Heart right ventricle (tissue), 16 donors: Measurements from ENCODE around the gene PAFAH1B2. TPM values are rescaled to one million over a fixed set of nuclear protein-coding genes. Genes with fewer than 3 reads are reported as not detected.

Source experiments
- ATAC-seq, 8 donors: fragments of 200-7000 bp; cut with Tn5 transposase; one replicate each; pipeline ENCODE4 v1.9.1; 2020; ENCODE audit warnings: mild to moderate bottlenecking in 8 of 8, moderate library complexity in 8 of 8, moderate number of reproducible peaks in 1 of 8
- DNase-seq, 2 donors: peaks; one replicate each; pipeline ENCODE4 v3.0.0-alpha.2; 2020
- H3K27ac ChIP-seq, 10 donors: fragments of 200-600 bp; sonication (generic) in 2 of 10; one replicate each; pipeline versions ENCODE4 v1.5.0 to v1.8.0; 2020 to 2022; ENCODE audit warnings: mild to moderate bottlenecking in 3 of 10
- H3K27me3 ChIP-seq, 7 donors: fragments of 200-600 bp; one replicate each; pipeline ENCODE4 v1.8.0; 2021 to 2022; ENCODE audit warnings: mild to moderate bottlenecking in 2 of 7
- H3K36me3 ChIP-seq, 9 donors: fragments of 200-600 bp; sonication (generic) in 1 of 9; one replicate each; pipeline versions ENCODE4 v1.5.0 to v1.8.0; 2020 to 2022; ENCODE audit warnings: mild to moderate bottlenecking in 2 of 9
- H3K4me1 ChIP-seq, 9 donors: fragments of 200-600 bp; sonication (generic) in 1 of 9; one replicate each; pipeline versions ENCODE4 v1.5.0 to v1.8.0; 2020 to 2022; ENCODE audit warnings: mild to moderate bottlenecking in 4 of 9
- H3K4me3 ChIP-seq, 10 donors: fragments of 200-600 bp; sonication (generic) in 2 of 10; one replicate each; pipeline versions ENCODE4 v1.5.0 to v1.8.0; 2020 to 2022; ENCODE audit warnings: mild to moderate bottlenecking in 7 of 10, moderate library complexity in 2 of 10
- H3K9me3 ChIP-seq, 11 donors: fragments of 200-600 bp in 10 of 11; sonication (generic) in 2 of 11; one replicate each; pipeline versions ENCODE4 v1.5.0 to v1.8.0; 2013 to 2022; ENCODE audit warnings: mild to moderate bottlenecking in 2 of 11, control low read depth in 1 of 11, moderate library complexity in 1 of 11
- WGBS, 2 donors: extraction: QIAGEN DNeasy Blood & Tissue Kit; methylation state at CpG; one replicate each; pipeline ENCODE4 v1.1.7; 2013; ENCODE audit warnings: inconsistent platforms in 1 of 2; 5-methylcytosine and 5-hydroxymethylcytosine counted together
- intact Hi-C, 10 donors: fragments of 100-400 bp; cut with DNase I; formaldehyde crosslinking; loops; one replicate each; pipeline versions ENCODE4 v1.11.1 to v1.14.2; 2022
- polyA plus RNA-seq, 2 donors: library from polyadenylated mRNA; stranded (reverse); fragments of 200-250 nt; gene quantifications; one replicate each; pipeline ENCODE4 v1.2.3, GENCODE V29; 2013
- total RNA-seq, 10 donors: library from RNA; stranded (reverse); fragmentation: NEBNext Ultra II Directional in 3 of 10; extraction: Animal tissue kit (Norgen Biotek cat#: 25700) in 3 of 10; gene quantifications; one replicate each; pipeline versions ENCODE4 v1.2.1 to v1.2.4, GENCODE V29; 2021 to 2023
- TF ChIP-seq, protein P1 (sequence below), 9 donors: fragments of 200-600 bp; sonication (generic) in 2 of 9; IDR thresholded peaks; one replicate each; pipeline versions ENCODE4 v1.5.0 to v1.8.0; 2021 to 2022; ENCODE audit warnings: antibody characterized with exemption in 9 of 9, mild to moderate bottlenecking in 5 of 9, moderate library complexity in 1 of 9
- donor health status: Arrhythmogenic right ventricular cardiomyopathy.
- donor health status: ischemic (EF 13 %, LVEDD 7.1; RV severe dilation, severe dysfunction).
- donor health status: healthy with polysubstance abuse.
- donor health status: DM: no; HTN: yes; CAD: no.
- donor health status: DM: no; HTN: no; CAD: no.
- donor health status: ischemic (EF 25% LVEDD 6.9; RV normal size, moderate dysfunction).
- donor health status: ischemic (EF 25% LVEDD 5.7; RV mildly dilated, moderate dysfunction).
- donor health status: healthy.
- donor health status: DM: yes; HTN: yes; CAD: no.
- donor health status: Ischemic cardiomyopathy.
- donor health status: ischemic (EF 35%, LVEDD 5.7; RV mildly dilated, moderate dysfunction).
- donor health status: nonischemic (EF 11% LVEDD 7.7; RV severe dilation, severe dysfunction).
- donor health status: DM: yes; HTN: yes; CAD: no.
- donor health status: PGD.
- donor health status: ischemic (EF 29% LVEDD 5.4; RV normal size, mild dysfunction).
- donor health status: nonischemic (EF 23%, LVEDD 6.1; RV moderate dilation, normal function).

PAFAH1B2 gene
- total and polyA plus RNA-seq, 12 donors = 18.7 to 71.5 (median 59.4) TPM

DNA sequence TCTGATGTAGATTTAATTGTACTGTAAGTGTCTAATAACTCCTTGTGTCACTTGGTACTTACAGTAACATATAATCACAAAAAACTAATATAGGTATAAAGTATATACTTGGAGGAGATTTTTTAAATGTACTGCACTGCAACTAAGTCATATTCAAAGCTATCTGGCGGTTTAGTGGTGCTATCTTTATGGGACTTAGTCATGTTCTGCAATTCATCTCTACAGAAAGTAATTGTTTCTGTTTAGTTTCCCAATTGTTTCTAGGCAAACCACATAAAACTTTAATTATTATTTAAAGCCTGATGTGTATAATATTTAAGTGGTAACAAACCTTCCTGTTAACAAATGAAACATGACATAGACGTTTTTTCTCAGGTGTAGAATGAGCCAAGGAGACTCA lies 8.0 kb downstream of the PAFAH1B2 start:
- ATAC-seq = no peak
- no peak overlapping the region for H3K27ac ChIP-seq
- TF ChIP-seq, protein P1, sequence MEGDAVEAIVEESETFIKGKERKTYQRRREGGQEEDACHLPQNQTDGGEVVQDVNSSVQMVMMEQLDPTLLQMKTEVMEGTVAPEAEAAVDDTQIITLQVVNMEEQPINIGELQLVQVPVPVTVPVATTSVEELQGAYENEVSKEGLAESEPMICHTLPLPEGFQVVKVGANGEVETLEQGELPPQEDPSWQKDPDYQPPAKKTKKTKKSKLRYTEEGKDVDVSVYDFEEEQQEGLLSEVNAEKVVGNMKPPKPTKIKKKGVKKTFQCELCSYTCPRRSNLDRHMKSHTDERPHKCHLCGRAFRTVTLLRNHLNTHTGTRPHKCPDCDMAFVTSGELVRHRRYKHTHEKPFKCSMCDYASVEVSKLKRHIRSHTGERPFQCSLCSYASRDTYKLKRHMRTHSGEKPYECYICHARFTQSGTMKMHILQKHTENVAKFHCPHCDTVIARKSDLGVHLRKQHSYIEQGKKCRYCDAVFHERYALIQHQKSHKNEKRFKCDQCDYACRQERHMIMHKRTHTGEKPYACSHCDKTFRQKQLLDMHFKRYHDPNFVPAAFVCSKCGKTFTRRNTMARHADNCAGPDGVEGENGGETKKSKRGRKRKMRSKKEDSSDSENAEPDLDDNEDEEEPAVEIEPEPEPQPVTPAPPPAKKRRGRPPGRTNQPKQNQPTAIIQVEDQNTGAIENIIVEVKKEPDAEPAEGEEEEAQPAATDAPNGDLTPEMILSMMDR (IDR thresholded peaks at IDR 0.05) = no peak
- no peaks in the 10 kb centered on the region for H3K9me3 ChIP-seq
- H3K4me3 ChIP-seq = no peak overlapping the region
- peaks cover 9 to 83% (median 52%) of the 10 kb centered on the region in 9 donors for H3K4me1 ChIP-seq
- no peak for DNase-seq
- intact Hi-C loops = no loop called here
- H3K36me3 ChIP-seq = peaks cover 0 to 91% (median 18%) of the 10 kb centered on the region in 9 donors
- 48 to 49% methylated on average over 2 of the region's 2 CpGs for WGBS, 2 donors
- H3K27me3 ChIP-seq = no peaks in the 10 kb centered on the region

DNA sequence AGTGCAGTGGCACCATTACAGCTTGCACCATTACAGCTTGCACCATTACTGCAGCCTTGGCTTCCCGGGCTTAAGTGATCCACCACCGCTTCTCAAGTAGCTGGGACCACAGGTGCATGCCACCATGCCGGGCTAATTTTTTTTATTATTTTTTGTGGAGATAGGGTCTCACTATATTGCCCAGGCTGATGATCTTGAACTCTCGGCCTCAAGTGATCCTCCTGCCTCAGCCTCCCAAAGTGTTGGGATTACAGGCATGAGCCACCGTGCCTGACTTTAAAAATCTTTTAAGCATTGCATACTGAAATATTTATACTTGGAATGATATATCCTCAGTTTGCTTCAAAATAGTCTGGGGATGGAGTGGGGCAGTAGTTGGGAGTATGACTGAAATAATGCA lies 10.4 kb downstream of the PAFAH1B2 start:
- Histone ChIP-seq H3K27ac (no peak overlapping the region), H3K4me3 (no peak overlapping the region), H3K36me3 (peaks cover 0 to 92% (median 17%) of the 10 kb centered on the region in 9 donors), H3K9me3 (no peaks in the 10 kb centered on the region), H3K4me1 (peaks cover 9 to 77% (median 48%) of the 10 kb centered on the region in 9 donors), H3K27me3 (no peaks in the 10 kb centered on the region)
- TF ChIP-seq, protein P1 (IDR thresholded peaks at IDR 0.05) = no peak
- intact Hi-C loops = no loop called here
- WGBS, 2 donors = 95 to 98% methylated on average over 5 of the region's 5 CpGs
- ATAC-seq = no peak
- DNase-seq = no peak

DNA sequence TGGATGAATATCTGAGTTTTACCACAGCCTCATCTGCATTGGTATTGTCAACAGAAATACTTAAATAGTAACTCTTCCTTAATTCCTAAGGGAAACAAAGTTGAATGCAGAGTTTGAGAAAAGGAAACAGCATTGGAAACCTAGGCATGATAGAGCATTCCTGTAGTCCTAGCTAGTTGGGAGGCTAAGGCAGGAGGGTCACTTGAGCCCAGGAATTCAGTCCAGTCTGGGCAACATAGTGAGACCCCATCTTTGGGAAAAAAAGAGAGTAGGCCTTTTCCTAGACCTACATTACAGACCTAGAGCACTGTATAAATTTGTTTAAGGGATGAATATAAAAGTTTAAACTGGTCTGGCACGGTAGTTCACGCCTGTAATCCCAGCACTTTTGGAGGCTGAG lies 13.4 kb downstream of the PAFAH1B2 start:
- intact Hi-C loops = no loop called here
- ATAC-seq (no peak), DNase-seq (no peak)
- 96 to 97% methylated on average over 2 of the region's 2 CpGs for WGBS, 2 donors
- Histone ChIP-seq H3K4me1 (peaks cover 0 to 63% (median 33%) of the 10 kb centered on the region in 9 donors), H3K9me3 (no peaks in the 10 kb centered on the region), H3K27ac (no peak overlapping the region), H3K36me3 (peaks cover 0 to 98% (median 36%) of the 10 kb centered on the region in 9 donors), H3K4me3 (no peak overlapping the region), H3K27me3 (no peaks in the 10 kb centered on the region)
- TF ChIP-seq, protein P1 (IDR thresholded peaks at IDR 0.05) = no peak

GRCh38 chr11:117159892-117160291 lies 15.8 kb downstream of the PAFAH1B2 start:
- Histone ChIP-seq H3K27me3 (no peaks in the 10 kb centered on the region), H3K27ac (no peak overlapping the region), H3K4me3 (no peak overlapping the region), H3K36me3 (peaks cover 0 to 98% (median 48%) of the 10 kb centered on the region in 9 donors), H3K9me3 (no peaks in the 10 kb centered on the region), H3K4me1 (peaks cover 0 to 42% (median 26%) of the 10 kb centered on the region in 9 donors)
- no peak for DNase-seq
- 91 to 94% methylated on average over 2 of the region's 2 CpGs for WGBS, 2 donors
- TF ChIP-seq, protein P1 (IDR thresholded peaks at IDR 0.05) = no peak
- intact Hi-C loops = no loop called here
- ATAC-seq = no peak
